Stimulated activated CD4-positive, alpha-beta T cell treated with anti-CD3 and anti-CD28 coated beads, Interleukin-12 subunit alpha, Interleukin-12 subunit beta, amount 100 ng/mL, for 24 hours (primary cell): ENCODE data around the gene SMYD3.

ENCODE experiments used
- DNase-seq, 2 experiments: peaks; one replicate each; pipeline ENCODE4 v3.0.0-alpha.2; 2020; ENCODE audit warnings: low read depth in 2 of 2

Gene SMYD3

DNA sequence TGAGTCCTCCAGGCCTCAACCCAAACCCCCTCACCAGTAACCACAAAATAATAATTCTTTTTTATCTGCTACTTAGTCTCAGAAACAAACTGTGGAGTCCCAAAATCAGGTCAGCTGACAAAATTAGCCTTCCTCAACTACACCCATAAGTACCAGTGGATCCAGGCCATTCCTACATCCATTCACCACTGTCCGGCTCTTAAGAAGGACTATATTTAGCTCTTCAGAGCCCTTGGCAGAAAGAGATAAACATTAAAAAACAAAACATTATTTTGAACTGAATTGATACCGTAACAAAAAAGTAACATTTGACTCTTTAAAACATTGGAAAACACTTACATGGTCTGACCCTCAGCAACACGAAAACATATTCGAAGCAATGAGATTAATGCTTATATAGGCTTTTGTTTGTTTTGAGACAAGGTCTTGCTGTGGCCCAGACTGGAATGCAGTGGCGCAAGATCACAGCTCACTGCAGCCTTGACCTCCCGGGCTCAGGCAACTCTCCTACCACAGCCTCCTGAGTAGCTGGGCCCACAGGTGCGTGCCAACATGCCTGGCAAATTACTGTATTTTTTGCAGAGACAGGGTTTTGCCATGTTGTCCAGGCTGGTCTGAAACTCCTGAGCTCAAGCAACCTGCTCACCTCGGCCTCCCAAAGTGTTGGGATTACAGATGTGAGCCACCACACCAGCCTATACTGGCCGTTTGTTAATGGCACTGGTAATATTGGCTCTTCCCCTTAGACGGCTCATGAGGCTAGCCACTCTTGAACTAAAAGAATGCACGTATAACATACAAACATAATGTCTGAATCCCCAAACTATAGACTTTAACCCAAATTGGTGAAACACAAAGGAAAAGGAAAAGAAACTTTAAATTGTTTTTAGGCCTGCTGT is 330.7 kb downstream of the SMYD3 start:
- no peak for DNase-seq

DNA sequence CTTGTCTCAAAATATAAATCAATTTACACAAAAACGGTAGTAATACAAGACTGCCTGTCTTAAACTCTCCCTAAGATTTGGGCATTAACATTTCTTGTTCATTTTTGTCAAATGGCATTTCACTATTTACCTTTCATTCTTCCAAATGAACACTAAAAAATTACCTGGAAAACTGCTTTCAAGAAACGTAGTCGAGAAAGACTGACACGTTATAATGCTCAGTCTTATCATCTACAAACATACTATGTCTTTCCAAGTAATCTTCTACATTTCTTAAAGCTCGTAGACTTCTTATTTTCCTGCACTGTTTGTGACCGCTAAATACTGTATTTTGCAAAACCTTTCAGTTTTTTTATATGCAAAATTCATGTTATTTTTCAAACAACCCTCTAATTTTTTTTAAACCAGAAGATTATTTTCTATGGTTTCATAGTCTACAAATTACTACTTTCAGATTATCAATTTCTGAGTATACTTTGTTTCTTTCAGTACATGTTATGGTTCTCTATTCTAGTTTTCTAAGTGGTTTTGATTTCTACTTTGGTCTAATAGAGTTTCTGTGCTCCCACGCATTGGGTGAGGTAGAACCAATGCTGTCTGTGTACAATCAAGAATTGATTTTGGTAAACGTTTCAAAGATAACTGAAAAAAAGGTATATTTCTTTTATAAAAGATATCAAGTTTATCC is 336.4 kb downstream of the SMYD3 start:
- no peak for DNase-seq

GRCh38 chr1:246169486-246169885 is 337.6 kb downstream of the SMYD3 start:
- DNase-seq, result no peak

DNA sequence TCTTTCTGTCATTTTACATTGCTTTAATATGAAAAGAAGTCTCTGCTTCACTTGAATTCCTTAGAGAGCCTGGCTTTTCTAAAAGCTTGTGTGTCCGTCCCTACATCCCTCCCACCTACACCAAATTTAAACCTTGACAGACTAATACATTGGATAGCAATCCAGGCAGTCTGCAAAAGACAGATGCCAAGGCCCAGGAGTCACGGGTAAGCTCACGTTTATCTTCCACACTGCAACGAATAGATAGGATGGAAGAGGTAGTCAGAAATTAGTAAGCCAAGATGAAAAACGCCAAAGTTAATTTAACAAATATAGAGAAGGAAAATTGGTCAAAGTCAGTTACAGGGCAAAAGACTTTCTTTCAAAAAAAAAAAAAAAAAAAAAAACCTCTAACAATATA is 338.1 kb downstream of the SMYD3 start:
- DNase-seq, result no peak

DNA sequence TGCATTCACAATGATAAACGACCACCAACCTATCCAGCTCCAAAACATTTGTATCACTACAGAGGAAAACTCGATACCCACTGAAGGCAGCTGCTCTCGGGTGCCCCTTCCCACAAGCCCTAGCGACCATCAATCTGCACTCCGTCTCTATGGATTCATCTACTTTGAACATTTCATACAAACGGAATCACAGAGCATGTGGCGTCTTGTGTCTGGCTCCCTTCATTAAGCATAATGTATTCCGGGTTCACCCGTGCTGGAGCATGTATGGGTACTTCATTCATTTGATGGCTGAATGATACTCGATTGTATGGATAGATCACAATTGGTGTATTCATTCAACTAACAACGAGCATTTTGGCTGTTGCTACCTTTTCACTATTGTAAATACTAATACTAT is 340.2 kb downstream of the SMYD3 start:
- DNase-seq, result no peak

DNA sequence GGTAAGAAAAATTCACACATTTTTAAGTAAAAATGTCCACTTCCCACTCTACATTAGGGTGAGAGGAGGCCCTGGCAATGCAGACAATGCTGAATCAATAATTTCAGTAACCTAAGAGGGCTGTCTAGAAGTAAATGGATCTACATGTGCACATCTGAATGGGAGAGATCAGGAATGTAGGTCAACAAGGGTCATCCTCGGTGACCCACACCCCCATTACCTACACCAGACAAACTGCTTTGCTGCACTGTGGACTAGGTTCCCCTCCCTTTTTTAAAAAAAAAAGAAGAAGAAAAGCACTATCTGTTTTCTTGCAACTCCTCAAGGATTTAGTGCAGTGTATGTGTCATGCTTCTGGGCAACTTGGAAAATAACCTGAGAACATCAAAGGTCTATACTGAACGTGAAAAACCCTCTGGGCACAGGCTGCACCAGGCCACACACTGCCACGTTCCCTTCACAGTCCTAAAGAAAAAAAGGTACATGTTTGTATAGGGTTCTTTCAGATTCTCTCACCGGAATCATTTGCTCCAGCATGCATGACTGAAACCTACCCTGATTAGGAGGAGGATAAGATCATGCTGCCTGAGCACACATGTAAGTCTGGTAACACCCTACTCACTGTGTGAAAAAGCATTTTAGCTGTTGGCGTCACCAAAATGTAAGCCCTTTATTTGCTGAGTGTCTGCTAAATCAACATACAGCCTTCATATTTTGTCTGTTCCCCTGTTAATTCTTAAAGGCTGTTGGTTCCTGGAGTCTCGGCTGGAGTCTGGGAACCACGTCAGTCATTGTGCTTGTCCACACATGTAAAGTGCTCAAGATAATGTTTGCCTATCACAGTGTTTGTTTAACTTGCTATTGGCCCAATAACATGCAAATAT is 341.0 kb downstream of the SMYD3 start:
- no peak for DNase-seq

DNA sequence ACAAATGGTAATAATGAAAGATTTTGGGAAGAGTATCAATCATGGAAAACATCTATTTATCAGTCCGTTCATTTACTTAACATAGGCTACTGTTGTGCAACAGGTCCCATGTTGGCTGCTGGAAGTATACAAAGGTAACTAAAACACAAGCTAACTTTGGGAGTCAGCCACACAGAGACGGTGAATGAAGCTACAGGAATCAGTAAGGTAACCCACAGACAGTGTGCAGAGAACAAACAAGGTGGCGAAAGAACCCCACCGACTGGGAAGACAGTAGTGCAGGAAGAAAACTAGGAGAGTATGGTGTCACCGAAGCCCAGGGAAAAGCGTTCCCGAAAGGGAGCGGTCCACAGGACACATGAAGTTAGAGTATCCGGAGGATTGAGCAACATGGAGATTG is 342.3 kb downstream of the SMYD3 start:
- DNase-seq, result no peak

DNA sequence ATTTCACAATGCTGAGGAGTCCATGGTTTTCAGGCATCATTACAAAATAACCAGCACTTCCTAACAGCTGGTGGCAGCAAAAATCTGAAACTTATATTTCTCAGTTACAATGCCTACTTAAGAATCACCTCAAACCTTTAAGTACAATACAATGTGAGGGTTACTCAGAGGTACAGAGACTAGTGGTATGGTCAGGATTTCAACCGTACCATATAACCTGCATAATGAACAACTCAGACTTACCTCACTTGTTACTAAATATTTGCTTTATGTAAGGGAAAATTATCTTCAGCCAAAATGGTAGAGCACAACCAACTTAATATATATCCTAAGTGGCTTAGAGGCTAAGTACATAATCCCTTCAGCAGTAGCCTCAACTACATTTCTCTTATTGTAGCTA is 344.5 kb downstream of the SMYD3 start:
- DNase-seq, result no peak

DNA sequence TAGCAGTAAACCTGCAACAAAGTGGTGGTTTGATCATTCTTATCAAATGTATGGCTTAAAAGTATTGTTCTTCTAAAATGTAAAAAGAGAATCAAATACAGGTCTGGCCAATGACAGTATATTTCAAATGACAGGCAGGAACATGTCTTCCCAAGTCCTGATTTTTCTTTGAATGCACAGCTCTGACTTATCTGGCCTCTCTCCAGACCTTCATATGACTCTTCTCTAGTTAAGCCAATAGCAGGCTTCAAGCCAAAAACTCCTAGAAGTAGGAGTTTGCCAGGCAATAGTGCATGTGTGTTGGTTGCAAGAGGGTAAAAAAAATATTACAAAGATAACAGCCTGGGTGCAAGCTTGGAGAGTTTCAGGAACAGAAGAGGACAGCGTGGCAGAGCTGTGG is 345.5 kb downstream of the SMYD3 start:
- DNase-seq, result no peak

- DNase-seq, result no peak
Observed at GRCh38 chr1:246160905-246161304, 346.2 kb downstream of the SMYD3 start.

DNA sequence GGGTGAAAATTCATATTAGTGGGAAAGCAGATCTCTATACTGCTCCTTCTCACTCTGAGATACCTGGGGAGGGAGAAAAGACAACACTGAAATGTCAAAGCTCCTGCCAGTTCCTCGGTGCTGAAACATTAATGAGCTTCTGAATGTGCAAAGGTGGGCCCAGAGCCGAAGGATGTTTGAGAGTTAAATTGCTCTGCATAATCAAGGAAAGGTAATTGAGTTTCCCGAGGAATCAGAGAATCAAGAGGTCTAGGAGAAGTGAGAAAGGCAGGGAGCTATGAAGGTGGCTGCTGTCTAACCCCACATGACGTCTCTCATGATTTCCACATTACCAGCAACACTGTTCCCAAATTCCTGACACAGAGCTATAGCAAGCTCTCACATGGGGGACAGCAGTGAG is 346.7 kb downstream of the SMYD3 start:
- DNase-seq, result no peak

- DNase-seq, result no peak
Observed at GRCh38 chr1:246159279-246160227, 347.5 kb downstream of the SMYD3 start.

DNA sequence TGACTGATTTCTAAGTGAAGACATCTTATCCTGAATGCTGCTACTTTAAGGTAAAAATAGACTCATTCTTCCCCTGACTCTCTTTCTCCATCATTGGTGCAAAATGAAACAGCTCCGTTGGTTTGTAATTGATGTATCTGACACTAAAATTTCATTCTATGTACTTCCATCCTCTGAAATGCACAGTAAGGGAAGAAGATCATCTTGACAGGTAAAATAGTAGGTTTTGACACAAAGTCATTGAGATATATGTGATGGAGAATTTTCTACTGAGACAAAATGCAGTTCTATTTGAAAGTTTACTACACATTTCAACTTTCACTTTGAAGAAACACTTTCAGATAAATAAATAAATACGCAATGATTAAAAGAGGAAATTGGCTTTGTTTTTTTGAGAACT is 348.9 kb downstream of the SMYD3 start:
- no peak for DNase-seq

- DNase-seq, result no peak
Observed at GRCh38 chr1:246157516-246157915, 349.6 kb downstream of the SMYD3 start.

- no peak for DNase-seq
Observed at GRCh38 chr1:246156847-246157246, 350.2 kb downstream of the SMYD3 start.

- no peak for DNase-seq
Observed at GRCh38 chr1:246155923-246156322, 351.2 kb downstream of the SMYD3 start.

- DNase-seq, result no peak
Observed at GRCh38 chr1:246153796-246154212, 353.3 kb downstream of the SMYD3 start.

GRCh38 chr1:246152986-246153431 is 354.1 kb downstream of the SMYD3 start:
- DNase-seq, result no peak

- no peak for DNase-seq
Observed at GRCh38 chr1:246151796-246152434, 355.2 kb downstream of the SMYD3 start.

- no peak for DNase-seq
Observed at GRCh38 chr1:246149543-246149942, 357.5 kb downstream of the SMYD3 start.
